Ovary (tissue), 9 donors: Measurements from ENCODE around the gene ZBTB2. TPM values are rescaled to one million over a fixed set of nuclear protein-coding genes. Genes with fewer than 3 reads are reported as not detected.

Experiments
- DNase-seq, 5 donors: peaks; one replicate each; pipeline ENCODE4 v3.0.0-alpha.2; 2019 to 2020
- H3K27ac ChIP-seq, 2 donors: fragments of 200-600 bp; one replicate each; pipeline versions ENCODE4 v1.5.1 to v1.8.0; 2019 to 2022
- H3K27me3 ChIP-seq: fragments of 200-600 bp; one replicate; pipeline ENCODE4 v1.8.0; 2022
- H3K36me3 ChIP-seq: fragments of 200-600 bp; sonication (generic); one replicate; pipeline ENCODE4 v1.5.1; 2019
- H3K4me1 ChIP-seq: one replicate; pipeline ENCODE4 v1.8.1; 2013; ENCODE audit warnings: mild to moderate bottlenecking, moderate library complexity; ENCODE audit not compliant: insufficient read depth
- H3K4me3 ChIP-seq: fragments of 200-600 bp; sonication (generic); one replicate; pipeline ENCODE4 v1.5.1; 2017
- H3K9me3 ChIP-seq, 2 donors: fragments of 200-600 bp in 1 of 2; sonication (generic) in 1 of 2; one replicate each; pipeline versions ENCODE4 v1.5.1 to v1.8.1; 2013 to 2019; ENCODE audit warnings: mild to moderate bottlenecking in 1 of 2, moderate library complexity in 1 of 2
- EP300 ChIP-seq: sonication (generic); formaldehyde crosslinking; IDR thresholded peaks from one replicate; pipeline ENCODE4 v1.6.1; 2017; ENCODE audit warnings: antibody characterized with exemption
- POLR2A ChIP-seq: fragments of 450-650 bp; IDR thresholded peaks from one replicate; pipeline ENCODE4 v1.6.1; 2017; ENCODE audit warnings: antibody characterized with exemption, mild to moderate bottlenecking, moderate library complexity
- WGBS, 3 donors: extraction: QIAGEN DNeasy Blood & Tissue Kit in 1 of 3; methylation state at CpG; one replicate each; pipeline versions ENCODE4 v1.1.5 to v1.1.7; 2013 to 2017; 5-methylcytosine and 5-hydroxymethylcytosine counted together
- intact Hi-C, 4 donors: fragments of 100-400 bp; cut with DNase I; formaldehyde crosslinking; loops; one replicate each; pipeline versions ENCODE4 v1.11.0 to v1.15.1; 2022 to 2023
- polyA plus RNA-seq, 2 donors: library from polyadenylated mRNA; stranded (reverse); fragments of 200-250 nt in 1 of 2; fragments of 350-450 nt in 1 of 2; fragmentation: Illumina TruSeq in 1 of 2; extraction: RNeasy Lipid Tissue Mini Kit (QIAGEN cat#74804) in 1 of 2; gene quantifications; one replicate each; pipeline ENCODE4 v1.2.3, GENCODE V29; 2013 to 2014
- total RNA-seq, 7 donors: library from RNA; depleted of rRNA in 2 of 7; stranded (reverse); fragments of >200 nt in 2 of 7; fragmentation: NEBNext Ultra II Directional in 3 of 7; extraction: Animal tissue kit (Norgen Biotek cat#: 25700) in 3 of 7; gene quantifications; one replicate each; pipeline versions ENCODE4 v1.1.0 to v1.2.4, GENCODE V29; 2016 to 2023
- TF ChIP-seq, protein P1 (sequence below), 3 donors: fragments of 450-650 bp in 2 of 3; fragments of 200-600 bp in 1 of 3; IDR thresholded peaks; one replicate each; pipeline versions ENCODE4 v1.5.1 to v1.8.0; 2016 to 2022; ENCODE audit warnings: antibody characterized with exemption in 3 of 3, mild to moderate bottlenecking in 1 of 3
- donor health status: DM: no; HTN: no; CAD: no; lungs with moderate emphysema.
- donor health status: DM: no; HTN: no; CAD: no.
- donor health status: Bipolar disorder and iron deficiency.
- donor health status: DM: yes; HTN: yes; CAD: no.
- donor health status: DM: no; HTN: no; CAD: no.
- donor health status: DM: yes; HTN: yes; CAD: no.

Gene ZBTB2
- total and polyA plus RNA-seq, 9 donors: 8.8 to 31.2 (median 18.3) TPM

DNA sequence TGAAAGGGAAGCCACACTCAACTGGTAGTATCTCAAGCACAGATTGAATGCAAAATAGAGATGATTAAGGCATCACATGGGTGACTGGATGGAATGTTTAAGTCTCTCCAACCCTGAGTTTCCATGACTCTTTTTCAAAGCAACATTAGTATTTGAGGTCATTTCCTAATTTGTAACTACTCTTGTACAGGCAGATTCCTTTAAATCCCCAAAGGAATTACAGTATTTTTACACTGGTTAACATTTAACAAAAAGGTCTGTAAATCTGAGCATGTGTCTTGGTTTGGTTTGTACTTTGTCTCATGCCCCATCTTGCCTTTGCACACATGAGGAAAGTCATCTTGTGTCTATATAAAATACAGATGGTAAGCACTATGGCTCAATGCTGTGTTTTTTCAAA lies 45.4 kb upstream of the ZBTB2 start:
- intact Hi-C loops: no loop called here
- H3K27ac ChIP-seq: no peak overlapping the region
- no peaks in the 10 kb centered on the region for H3K36me3 ChIP-seq
- H3K9me3 ChIP-seq: no peaks in the 10 kb centered on the region
- no peak for DNase-seq
- no peak overlapping the region for H3K4me3 ChIP-seq
- H3K4me1 ChIP-seq: peaks cover 5% of the 10 kb centered on the region
- TF ChIP-seq, protein P1, sequence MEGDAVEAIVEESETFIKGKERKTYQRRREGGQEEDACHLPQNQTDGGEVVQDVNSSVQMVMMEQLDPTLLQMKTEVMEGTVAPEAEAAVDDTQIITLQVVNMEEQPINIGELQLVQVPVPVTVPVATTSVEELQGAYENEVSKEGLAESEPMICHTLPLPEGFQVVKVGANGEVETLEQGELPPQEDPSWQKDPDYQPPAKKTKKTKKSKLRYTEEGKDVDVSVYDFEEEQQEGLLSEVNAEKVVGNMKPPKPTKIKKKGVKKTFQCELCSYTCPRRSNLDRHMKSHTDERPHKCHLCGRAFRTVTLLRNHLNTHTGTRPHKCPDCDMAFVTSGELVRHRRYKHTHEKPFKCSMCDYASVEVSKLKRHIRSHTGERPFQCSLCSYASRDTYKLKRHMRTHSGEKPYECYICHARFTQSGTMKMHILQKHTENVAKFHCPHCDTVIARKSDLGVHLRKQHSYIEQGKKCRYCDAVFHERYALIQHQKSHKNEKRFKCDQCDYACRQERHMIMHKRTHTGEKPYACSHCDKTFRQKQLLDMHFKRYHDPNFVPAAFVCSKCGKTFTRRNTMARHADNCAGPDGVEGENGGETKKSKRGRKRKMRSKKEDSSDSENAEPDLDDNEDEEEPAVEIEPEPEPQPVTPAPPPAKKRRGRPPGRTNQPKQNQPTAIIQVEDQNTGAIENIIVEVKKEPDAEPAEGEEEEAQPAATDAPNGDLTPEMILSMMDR (IDR thresholded peaks at IDR 0.05): no peak
- TF ChIP-seq EP300 (no peak), POLR2A (no peak)
- H3K27me3 ChIP-seq: no peaks in the 10 kb centered on the region

DNA sequence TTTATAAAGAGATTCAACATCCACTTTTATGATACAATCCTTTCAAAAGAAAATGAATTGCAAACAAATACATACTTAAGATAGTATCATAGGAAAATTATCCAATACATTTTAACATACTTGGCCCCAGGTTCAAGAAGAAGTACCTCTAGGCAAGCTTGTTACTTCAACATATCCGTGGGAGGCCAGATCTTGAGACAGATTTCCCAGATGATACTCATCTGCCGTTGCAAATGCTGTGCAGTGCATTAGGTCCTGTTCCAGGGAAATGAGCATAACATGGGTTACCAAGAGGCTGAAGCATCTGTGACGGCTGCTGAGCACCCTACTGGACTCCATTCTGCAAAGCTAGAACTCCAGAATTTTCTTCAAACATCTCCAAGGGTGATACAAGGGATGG lies 44.9 kb upstream of the ZBTB2 start:
- Histone ChIP-seq H3K9me3 (no peaks in the 10 kb centered on the region), H3K36me3 (no peaks in the 10 kb centered on the region), H3K4me3 (no peak overlapping the region), H3K4me1 (peaks cover 3% of the 10 kb centered on the region), H3K27me3 (no peaks in the 10 kb centered on the region), H3K27ac (no peak overlapping the region)
- TF ChIP-seq, protein P1 (IDR thresholded peaks at IDR 0.05): no peak
- TF ChIP-seq POLR2A (no peak), EP300 (no peak)
- intact Hi-C loops: no loop called here
- WGBS, 3 donors: 68 to 79% (median 70%) methylated on average over 3 of the region's 3 CpGs
- DNase-seq: no peak

DNA sequence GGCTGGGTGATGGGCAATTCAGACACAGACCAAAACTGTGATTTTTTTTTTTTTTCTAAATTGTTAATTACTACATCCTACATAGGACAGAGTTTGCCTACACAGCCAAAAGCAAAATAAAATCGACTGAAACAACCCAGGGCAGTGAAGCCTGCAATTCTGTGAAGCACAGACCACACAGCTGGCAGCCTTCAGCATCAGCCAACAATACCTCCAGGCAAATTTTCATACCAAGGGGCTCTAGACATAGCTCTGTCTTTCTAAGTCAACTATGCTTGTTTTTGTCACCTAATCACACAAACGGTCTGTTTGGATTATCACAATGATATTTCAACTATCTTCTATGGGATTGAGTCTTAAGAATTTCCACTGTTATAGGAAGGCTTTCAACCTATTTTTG lies 43.0 kb upstream of the ZBTB2 start:
- Histone ChIP-seq H3K36me3 (no peaks in the 10 kb centered on the region), H3K4me1 (peaks cover 2% of the 10 kb centered on the region), H3K4me3 (no peak overlapping the region), H3K9me3 (no peaks in the 10 kb centered on the region), H3K27ac (no peak overlapping the region), H3K27me3 (no peaks in the 10 kb centered on the region)
- TF ChIP-seq POLR2A (no peak), EP300 (no peak)
- TF ChIP-seq, protein P1 (IDR thresholded peaks at IDR 0.05): no peak
- DNase-seq: no peak
- WGBS, 3 donors: 11 to 37% (median 15%) methylated on average over 2 of the region's 2 CpGs
- intact Hi-C loops: no loop called here

DNA sequence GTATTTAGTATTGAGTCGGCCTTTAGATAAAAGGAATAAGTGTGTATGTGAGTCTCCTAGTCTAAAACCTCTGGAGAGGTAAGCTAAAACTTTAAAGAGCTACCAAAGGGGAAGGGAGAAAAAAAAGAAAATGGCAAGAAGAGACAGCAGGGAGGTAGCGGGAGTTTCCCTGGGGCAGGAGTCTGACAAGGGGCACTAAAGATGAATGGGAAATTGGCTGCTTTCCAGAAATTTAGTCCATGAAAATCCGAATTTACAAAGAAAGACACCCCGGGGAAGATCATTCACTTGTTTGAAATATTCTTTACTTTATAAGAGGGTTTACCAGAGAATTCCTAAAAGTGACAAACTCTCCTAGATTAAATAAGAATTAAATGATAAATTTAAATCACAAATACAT lies 41.3 kb upstream of the ZBTB2 start:
- Histone ChIP-seq H3K27ac (no peak overlapping the region), H3K9me3 (no peaks in the 10 kb centered on the region), H3K4me1 (peaks cover 2% of the 10 kb centered on the region), H3K27me3 (no peaks in the 10 kb centered on the region), H3K36me3 (no peaks in the 10 kb centered on the region), H3K4me3 (no peak overlapping the region)
- DNase-seq: no peak
- intact Hi-C loops: no loop called here
- TF ChIP-seq, protein P1 (IDR thresholded peaks at IDR 0.05): no peak
- TF ChIP-seq POLR2A (no peak), EP300 (no peak)
- WGBS, 3 donors: 74 to 77% (median 75%) methylated on average over 4 of the region's 4 CpGs

DNA sequence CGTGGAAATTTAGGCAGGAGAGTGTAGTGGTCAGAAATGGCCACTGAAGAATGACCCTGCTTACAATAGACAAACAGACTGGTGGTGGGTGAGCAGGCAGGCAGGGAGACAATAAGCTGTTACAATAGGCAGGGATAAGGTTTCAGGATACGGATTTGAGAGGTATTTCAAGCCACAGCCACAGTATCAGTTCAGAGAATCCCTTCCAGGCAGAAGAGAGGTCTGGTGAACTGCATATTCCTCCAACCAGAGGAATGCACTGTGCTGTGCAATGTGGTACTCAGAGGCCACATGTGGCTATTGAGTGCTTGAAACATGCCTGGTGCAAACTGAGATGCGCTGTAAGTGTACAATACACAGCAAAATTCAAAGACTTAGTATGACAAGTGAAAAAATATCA lies 40.0 kb upstream of the ZBTB2 start:
- 91 to 96% (median 91%) methylated on average over 3 of the region's 3 CpGs for WGBS, 3 donors
- Histone ChIP-seq H3K9me3 (no peaks in the 10 kb centered on the region), H3K4me3 (no peak overlapping the region), H3K4me1 (peaks cover 2% of the 10 kb centered on the region), H3K36me3 (no peaks in the 10 kb centered on the region), H3K27me3 (no peaks in the 10 kb centered on the region), H3K27ac (no peak overlapping the region)
- intact Hi-C loops: no loop called here
- TF ChIP-seq EP300 (no peak), POLR2A (no peak)
- TF ChIP-seq, protein P1 (IDR thresholded peaks at IDR 0.05): no peak
- no peak for DNase-seq
